AG04450 (cell line): ENCODE measurements around the gene CAP1. TPM values are rescaled to one million over a fixed set of nuclear protein-coding genes. Genes with fewer than 3 reads are reported as not detected.

ENCODE experiments used
- CTCF ChIA-PET: fragments of 300-600, 350-600 bp; formaldehyde crosslinking; extraction: SDS; loops from one replicate; lab custom pipeline; 2022; ENCODE audit warnings: antibody characterized with exemption, inconsistent platforms; lab: Charles Lee
- POLR2A ChIA-PET: fragments of 350-600 bp; formaldehyde crosslinking; extraction: SDS; loops from one replicate; lab custom pipeline; 2021; ENCODE audit warnings: antibody characterized with exemption, inconsistent platforms; lab: Yijun Ruan, JAX
- DNase-seq: peaks from one replicate; pipeline ENCODE4 v3.0.0-alpha.2; 2011; ENCODE audit warnings: low read depth, low spot score
- H3K27ac ChIP-seq: one replicate; pipeline ENCODE4 v1.5.1; 2012; ENCODE audit warnings: low read depth, low read length, control low read depth
- H3K27me3 ChIP-seq: one replicate; pipeline ENCODE4 v1.6.0; 2012; ENCODE audit warnings: low read length; ENCODE audit not compliant: control insufficient read depth, insufficient read depth
- H3K4me3 ChIP-seq: 2 replicates; pipeline ENCODE4 v1.5.1; 2011; ENCODE audit warnings: mild to moderate bottlenecking, low read depth, low read length, control low read depth
- H3K9me3 ChIP-seq: 2 replicates; pipeline ENCODE4 v1.5.1; 2012; ENCODE audit warnings: low read length; ENCODE audit not compliant: control insufficient read depth, insufficient read depth
- CTCF ChIP-seq: IDR thresholded peaks from 2 replicates; pipeline ENCODE4 v1.5.1; 2011; ENCODE audit warnings: low read depth, low read length, control low read depth, inconsistent platforms
- polyA plus RNA-seq: library from polyadenylated mRNA; depleted of rRNA; stranded (reverse); fragments of >200 nt; gene quantifications from 2 replicates; pipeline ENCODE4 v1.2.3, GENCODE V29; 2011; rRNA removed

The CAP1 gene
- polyA plus RNA-seq, 1 experiment, result 661 TPM

- CTCF ChIA-PET, result no interaction called here
- POLR2A ChIA-PET, result no interaction called here
- H3K9me3 ChIP-seq, result peaks cover 7% of the 10 kb centered on the region; the same call in 1 of the 2 replicates
- DNase-seq, result no peak
- peaks cover 3% of the 10 kb centered on the region for H3K27me3 ChIP-seq
- H3K4me3 ChIP-seq, result no peak overlapping the region
- no peak overlapping the region for H3K27ac ChIP-seq
- TF ChIP-seq CTCF, result no peak
These were observed 64.5 kb downstream of the CAP1 start for GRCh38 chr1:40105028-40105427.

- Histone ChIP-seq H3K27ac (no peak overlapping the region), H3K4me3 (no peak overlapping the region), H3K27me3 (peaks cover 3% of the 10 kb centered on the region), H3K9me3 (peaks cover 8% of the 10 kb centered on the region; the same call in 1 of the 2 replicates)
- ChIA-PET CTCF (no interaction called here), POLR2A (no interaction called here)
- no peak for DNase-seq
- no peak for TF ChIP-seq CTCF
These were observed 66.9 kb downstream of the CAP1 start for GRCh38 chr1:40107290-40107959.

GRCh38 chr1:40110389-40110788 lies 69.9 kb downstream of the CAP1 start:
- ChIA-PET CTCF (no interaction called here), POLR2A (no interaction called here)
- Histone ChIP-seq H3K27ac (no peak overlapping the region), H3K9me3 (peaks cover 8% of the 10 kb centered on the region; the same call in 1 of the 2 replicates), H3K27me3 (peaks cover 5% of the 10 kb centered on the region), H3K4me3 (no peak overlapping the region)
- no peak for DNase-seq
- TF ChIP-seq CTCF, result no peak

- peaks cover 7% of the 10 kb centered on the region; the same call in 1 of the 2 replicates for H3K9me3 ChIP-seq
- H3K27ac ChIP-seq, result no peak overlapping the region
- TF ChIP-seq CTCF, result no peak
- no peak overlapping the region for H3K4me3 ChIP-seq
- peaks cover 18% of the 10 kb centered on the region for H3K27me3 ChIP-seq
- DNase-seq, result no peak
- ChIA-PET POLR2A (no interaction called here), CTCF (no interaction called here)
These were observed 73.9 kb downstream of the CAP1 start for GRCh38 chr1:40114400-40114799.

- H3K27ac ChIP-seq, result no peak overlapping the region
- ChIA-PET CTCF (interaction anchor here (1.5 to 1.7 kb wide), 2 partner anchors 24 to 218 kb away, joined by 4 to 6 read pairs; no protein-coding TSS in a partner anchor), POLR2A (no interaction called here)
- DNase-seq, result no peak
- H3K27me3 ChIP-seq, result peaks cover 30% of the 10 kb centered on the region
- TF ChIP-seq CTCF, result no peak
- H3K4me3 ChIP-seq, result no peak overlapping the region
- H3K9me3 ChIP-seq, result no peaks in the 10 kb centered on the region
These were observed 79.6 kb downstream of the CAP1 start for GRCh38 chr1:40120128-40120527.

Other genes with a start within 250 kb of the CAP1 start
- 18.0 and 22.0 TPM in 2 replicates for gene TRIT1, start 157.2 kb upstream of the CAP1 start, polyA plus RNA-seq
- gene MYCL, start 138.8 kb upstream of the CAP1 start, polyA plus RNA-seq, result 0.66 and 0.77 TPM in 2 replicates
- 1.6 and 2.6 TPM in 2 replicates for gene MFSD2A, start 85.6 kb upstream of the CAP1 start, polyA plus RNA-seq
- 44.2 and 45.1 TPM in 2 replicates for gene PPT1, start 56.5 kb downstream of the CAP1 start, polyA plus RNA-seq
- 7.4 and 11.0 TPM in 2 replicates for gene RLF, start 120.7 kb downstream of the CAP1 start, polyA plus RNA-seq
- not detected in 2 replicates for gene TMCO2, start 207.2 kb downstream of the CAP1 start, polyA plus RNA-seq
- 40.1 and 55.8 TPM in 2 replicates for gene ZMPSTE24, start 217.5 kb downstream of the CAP1 start, polyA plus RNA-seq